PC-3 (cell line): Measurements from ENCODE around the gene PARVA. TPM values are rescaled to one million over a fixed set of nuclear protein-coding genes. Genes with fewer than 3 reads are reported as not detected.
"Not testable (repeated sequence)": the region's sequence is repeated elsewhere in the genome, so short reads cannot be mapped to it uniquely, and the experiment has no call there.

Experiments
- ATAC-seq: fragments of 200-7000 bp; cut with Tn5 transposase; 2 replicates; pipeline ENCODE4 v1.9.1; 2020; ENCODE audit warnings: mild to moderate bottlenecking, moderate library complexity
- BruUV-seq: library from RNA; stranded (reverse); fragments of 400-500 nt; replicated peaks from 2 replicates; lab custom pipeline; 2021; lab: Mats Ljungman, UMichigan
- CTCF ChIA-PET: fragments of 300-600 bp; sonication (Branson Sonifier 250); formaldehyde crosslinking; loops from one replicate; lab custom pipeline; 2022; ENCODE audit warnings: antibody characterized with exemption; lab: Charles Lee
- POLR2A ChIA-PET: fragments of 300-600 bp; sonication (Branson Sonifier 250); formaldehyde crosslinking; loops from one replicate; lab custom pipeline; 2022; ENCODE audit warnings: antibody characterized with exemption; ENCODE audit not compliant: unreplicated experiment; lab: Charles Lee
- DNase-seq: peaks from one replicate; pipeline ENCODE4 v3.0.0-alpha.2; 2015
- H2AFZ ChIP-seq: fragments of 300-600 bp; sonication (generic); 2 replicates; pipeline ENCODE4 v1.6.0; 2016; ENCODE audit warnings: antibody characterized with exemption, low read length
- H3F3A ChIP-seq: fragments of 300-600 bp; sonication (generic); one replicate; pipeline ENCODE4 v1.6.0; 2017; ENCODE audit warnings: antibody characterized with exemption, low read length, control low read depth, mild to moderate bottlenecking; ENCODE audit not compliant: unreplicated experiment
- H3K27ac ChIP-seq: fragments of 300-600 bp; sonication (generic); 2 replicates; pipeline ENCODE4 v1.5.1; 2016; ENCODE audit warnings: mild to moderate bottlenecking, low read length
- H3K27me3 ChIP-seq: fragments of 300-600 bp; sonication (generic); 2 replicates; pipeline ENCODE4 v1.6.1; 2016; ENCODE audit warnings: low read length, mixed read lengths
- H3K36me3 ChIP-seq: fragments of 300-600 bp; sonication (generic); 2 replicates; pipeline ENCODE4 v1.6.1; 2016; ENCODE audit warnings: low read depth, mixed run types, low read length, mixed read lengths
- H3K4me1 ChIP-seq: fragments of 300-600 bp; sonication (generic); 2 replicates; pipeline ENCODE4 v1.5.1; 2016; ENCODE audit warnings: low read length; ENCODE audit not compliant: insufficient read depth
- H3K4me2 ChIP-seq: fragments of 300-600 bp; sonication (generic); 2 replicates; pipeline ENCODE4 v1.6.0; 2016; ENCODE audit warnings: low read length
- H3K4me3 ChIP-seq: fragments of 300-600 bp; sonication (generic); 2 replicates; pipeline ENCODE4 v1.5.1; 2016; ENCODE audit warnings: mild to moderate bottlenecking, low read length, mixed read lengths
- H3K79me2 ChIP-seq: fragments of 300-600 bp; sonication (generic); 2 replicates; pipeline ENCODE4 v1.6.1; 2017; ENCODE audit warnings: low read length, mixed read lengths
- H3K9ac ChIP-seq: fragments of 300-600 bp; sonication (generic); 2 replicates; pipeline ENCODE4 v1.6.0; 2016; ENCODE audit warnings: mild to moderate bottlenecking, low read length
- H3K9me2 ChIP-seq: fragments of 300-600 bp; sonication (generic); replicated peaks from 2 replicates; pipeline ENCODE4 v1.6.1; 2016; ENCODE audit warnings: mixed run types, low read length, mixed read lengths
- H3K9me3 ChIP-seq: fragments of 300-600 bp; sonication (generic); 2 replicates; pipeline ENCODE4 v1.6.1; 2016; ENCODE audit warnings: low read length, mixed read lengths
- H4K20me1 ChIP-seq: fragments of 300-600 bp; sonication (generic); 2 replicates; pipeline ENCODE4 v1.6.1; 2016; ENCODE audit warnings: low read length, mixed read lengths
- CTCF ChIP-seq: fragments of 300-600 bp; sonication (generic); conservative IDR thresholded peaks from 2 replicates; pipeline ENCODE4 v1.5.1; 2017; ENCODE audit warnings: antibody characterized with exemption, low read depth, mild to moderate bottlenecking, low read length
- EZH2 ChIP-seq: fragments of 300-600 bp; sonication (generic); IDR thresholded peaks from one replicate; pipeline ENCODE4 v1.6.1; 2017; ENCODE audit warnings: antibody characterized with exemption, mild to moderate bottlenecking, low read length; ENCODE audit not compliant: unreplicated experiment
- EZH2phosphoT487 ChIP-seq: fragments of 300-600 bp; sonication (generic); IDR thresholded peaks from 2 replicates; pipeline ENCODE4 v1.6.1; 2018; ENCODE audit warnings: mild to moderate bottlenecking, antibody characterized with exemption, low read length, borderline replicate concordance
- intact Hi-C: fragments of 100-400 bp; cut with micrococcal nuclease; formaldehyde crosslinking; loops from 2 replicates; pipeline ENCODE4 v1.9.0; 2023
- total RNA-seq: library from RNA; depleted of rRNA; stranded (reverse); fragments of >200 nt; gene quantifications from 2 replicates; pipeline ENCODE4 v1.2.3, GENCODE V29; 2014

The PARVA gene
- total RNA-seq, 1 experiment from 2014 or later, result 13.5 TPM

DNA sequence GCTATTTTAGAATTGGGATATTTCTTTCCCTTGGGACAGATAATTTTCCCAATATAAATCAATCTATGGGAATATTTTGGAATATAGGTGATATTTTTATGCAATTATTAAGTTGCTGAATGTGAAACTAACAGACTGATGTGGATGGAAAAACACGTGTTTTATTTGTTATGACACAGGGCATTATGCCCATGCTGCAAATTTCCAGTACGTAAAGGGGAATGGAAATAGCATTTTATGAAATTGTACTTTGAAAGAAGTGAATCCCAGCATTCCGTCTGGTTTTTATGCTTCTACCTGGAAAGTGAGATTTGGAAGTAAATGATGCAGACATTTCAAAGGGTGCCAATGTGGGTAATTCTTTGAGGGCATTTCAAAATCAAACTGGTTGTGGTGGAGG lies 142.7 kb downstream of the PARVA start:
- Histone ChIP-seq H3K27ac (no peak overlapping the region), H3K36me3 (no peaks in the 10 kb centered on the region), H3K9me3 (no peaks in the 10 kb centered on the region), H3K9me2 (no peaks in the 10 kb centered on the region), H3K79me2 (no peaks in the 10 kb centered on the region), H3K4me1 (no peaks in the 10 kb centered on the region), H3K4me2 (no peak overlapping the region), H2AFZ (no peak overlapping the region), H3K4me3 (no peak overlapping the region), H3F3A (no peaks in the 10 kb centered on the region), H3K27me3 (no peaks in the 10 kb centered on the region), H3K9ac (no peak overlapping the region), H4K20me1 (no peaks in the 10 kb centered on the region)
- DNase-seq, result no peak
- BruUV-seq, result no TSS peak
- no peak for ATAC-seq
- ChIA-PET POLR2A (no interaction called here), CTCF (no interaction called here)
- intact Hi-C loops, result no loop called here
- no peak for TF ChIP-seq EZH2
- no peak for TF ChIP-seq CTCF
- no peak for TF ChIP-seq EZH2phosphoT487

DNA sequence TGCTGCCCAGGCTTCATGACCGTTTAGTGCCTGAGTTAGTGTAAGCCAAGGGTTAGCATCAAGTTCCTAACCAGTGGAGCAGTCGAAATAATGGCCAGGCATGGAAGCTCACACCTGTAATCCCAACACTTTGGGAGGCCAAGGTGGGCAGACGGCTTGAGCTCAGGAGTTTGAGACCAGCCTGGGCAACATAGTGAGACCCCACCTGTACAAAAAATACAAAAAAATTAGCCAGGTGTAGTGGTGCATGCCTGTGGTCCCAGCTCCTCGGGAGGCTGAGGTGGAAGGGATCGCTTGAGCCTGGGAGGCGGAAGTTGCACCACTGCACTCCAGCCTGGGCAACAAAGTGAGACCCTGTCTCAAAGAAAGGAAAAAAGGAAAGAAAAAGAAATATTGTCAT lies 143.2 kb downstream of the PARVA start:
- DNase-seq, H3K27ac ChIP-seq, H2AFZ ChIP-seq, ATAC-seq, POLR2A ChIA-PET, H3K4me2 ChIP-seq, H3K36me3 ChIP-seq, H3K4me3 ChIP-seq, CTCF ChIA-PET, H3K9me3 ChIP-seq, H3K79me2 ChIP-seq, H3K27me3 ChIP-seq, BruUV-seq, intact Hi-C loops, H3F3A ChIP-seq, H3K9me2 ChIP-seq, H3K4me1 ChIP-seq, H3K9ac ChIP-seq, H4K20me1 ChIP-seq: not testable (repeated sequence)

- H3K4me3 ChIP-seq, result no peak overlapping the region
- intact Hi-C loops, result no loop called here
- no peak overlapping the region for H3K27ac ChIP-seq
- no peaks in the 10 kb centered on the region for H4K20me1 ChIP-seq
- ChIA-PET POLR2A (no interaction called here), CTCF (no interaction called here)
- H3K27me3 ChIP-seq, result no peaks in the 10 kb centered on the region
- no peak overlapping the region for H2AFZ ChIP-seq
- no peaks in the 10 kb centered on the region for H3K9me2 ChIP-seq
- 0 out of 2 replicates have a peak, but pooled peaks cover 2% of the 10 kb centered on the region for H3K36me3 ChIP-seq
- H3K4me2 ChIP-seq, result no peak overlapping the region
- H3K4me1 ChIP-seq, result peaks cover 6% of the 10 kb centered on the region; the same call in 1 of the 2 replicates
- DNase-seq (no peak), ATAC-seq (no peak)
- BruUV-seq, result no TSS peak
- no peaks in the 10 kb centered on the region for H3K9me3 ChIP-seq
- H3K9ac ChIP-seq, result no peak overlapping the region
- no peaks in the 10 kb centered on the region for H3K79me2 ChIP-seq
- TF ChIP-seq EZH2 (no peak), EZH2phosphoT487 (no peak), CTCF (no peak)
- no peaks in the 10 kb centered on the region for H3F3A ChIP-seq
Measured at GRCh38 chr11:12523180-12523924, 146.0 kb downstream of the PARVA start.
